Tibial nerve (tissue), 4 donors: ENCODE results near the gene DHRS13.

Experiments
- EP300 ChIP-seq, 2 donors: sonication (generic); formaldehyde crosslinking; IDR thresholded peaks; one replicate each; pipeline ENCODE4 v1.6.1; 2017; ENCODE audit warnings: antibody characterized with exemption in 2 of 2, mild to moderate bottlenecking in 1 of 2
- POLR2A ChIP-seq, 2 donors: fragments of 450-650 bp; IDR thresholded peaks; one replicate each; pipeline ENCODE4 v1.6.1; 2017; ENCODE audit warnings: antibody characterized with exemption in 2 of 2, mild to moderate bottlenecking in 2 of 2, moderate library complexity in 2 of 2
- TF ChIP-seq, protein P1 (sequence below), 5 experiments: fragments of 200-600 bp in 3 of 5; fragments of 450-650 bp in 2 of 5; sonication (generic) in 3 of 5; IDR thresholded peaks; one replicate each; pipeline ENCODE4 v1.5.1; 2016 to 2019; ENCODE audit warnings: antibody characterized with exemption in 5 of 5, mild to moderate bottlenecking in 3 of 5, moderate library complexity in 2 of 5

DNA sequence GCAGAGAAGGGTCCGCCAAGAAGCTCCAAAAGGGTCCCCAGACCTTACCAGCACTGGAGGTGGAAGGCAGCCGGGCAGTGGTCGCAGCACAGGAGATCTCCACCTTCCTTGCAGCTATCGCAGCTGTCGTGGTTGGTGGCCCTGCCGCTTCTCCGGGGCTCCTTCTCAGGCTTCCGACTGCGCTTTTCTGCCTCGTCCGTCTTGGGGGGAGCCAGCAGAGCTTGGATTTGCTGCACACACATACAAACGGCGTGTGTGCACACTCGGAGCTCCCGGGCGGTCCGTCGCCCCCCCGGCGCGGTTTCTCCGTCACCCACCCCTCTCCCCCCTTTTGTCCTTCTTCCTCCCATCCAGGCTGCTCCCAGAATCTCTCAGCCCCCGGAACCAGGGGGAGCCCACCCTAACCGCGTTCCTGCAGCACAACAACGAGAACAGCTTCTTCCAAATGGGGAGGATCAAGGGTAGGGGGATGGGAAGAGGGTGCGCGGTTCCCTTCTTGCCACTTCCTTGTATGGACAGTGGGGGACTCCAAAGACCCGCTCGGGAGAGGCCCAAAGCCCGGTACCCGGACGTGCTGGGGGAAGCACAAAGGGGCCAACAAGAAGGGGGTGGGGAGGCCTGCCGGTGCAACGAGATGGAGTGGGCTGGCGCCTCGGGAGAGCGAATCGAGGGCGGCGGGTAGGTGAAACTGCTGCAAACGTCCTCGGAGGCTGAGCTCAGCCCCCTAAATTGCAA, 47.3 kb upstream of the DHRS13 start:
- TF ChIP-seq, protein P1, sequence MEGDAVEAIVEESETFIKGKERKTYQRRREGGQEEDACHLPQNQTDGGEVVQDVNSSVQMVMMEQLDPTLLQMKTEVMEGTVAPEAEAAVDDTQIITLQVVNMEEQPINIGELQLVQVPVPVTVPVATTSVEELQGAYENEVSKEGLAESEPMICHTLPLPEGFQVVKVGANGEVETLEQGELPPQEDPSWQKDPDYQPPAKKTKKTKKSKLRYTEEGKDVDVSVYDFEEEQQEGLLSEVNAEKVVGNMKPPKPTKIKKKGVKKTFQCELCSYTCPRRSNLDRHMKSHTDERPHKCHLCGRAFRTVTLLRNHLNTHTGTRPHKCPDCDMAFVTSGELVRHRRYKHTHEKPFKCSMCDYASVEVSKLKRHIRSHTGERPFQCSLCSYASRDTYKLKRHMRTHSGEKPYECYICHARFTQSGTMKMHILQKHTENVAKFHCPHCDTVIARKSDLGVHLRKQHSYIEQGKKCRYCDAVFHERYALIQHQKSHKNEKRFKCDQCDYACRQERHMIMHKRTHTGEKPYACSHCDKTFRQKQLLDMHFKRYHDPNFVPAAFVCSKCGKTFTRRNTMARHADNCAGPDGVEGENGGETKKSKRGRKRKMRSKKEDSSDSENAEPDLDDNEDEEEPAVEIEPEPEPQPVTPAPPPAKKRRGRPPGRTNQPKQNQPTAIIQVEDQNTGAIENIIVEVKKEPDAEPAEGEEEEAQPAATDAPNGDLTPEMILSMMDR (IDR thresholded peaks at IDR 0.05) = no peak
- TF ChIP-seq POLR2A (IDR thresholded peaks at IDR 0.05) (no peak), EP300 (IDR thresholded peaks at IDR 0.05) (no peak)
